Left cardiac atrium (tissue), 4 donors: ENCODE results near the gene ZNF532. TPM values are rescaled to one million over a fixed set of nuclear protein-coding genes. Genes with fewer than 3 reads are reported as not detected.
"Not testable (repeated sequence)": the region's sequence is repeated elsewhere in the genome, so short reads cannot be mapped to it uniquely, and the experiment has no call there.

Source experiments
- ATAC-seq, 2 donors: fragments of 200-7000 bp; cut with Tn5 transposase; one replicate each; pipeline ENCODE4 v1.9.1; 2020; ENCODE audit warnings: mild to moderate bottlenecking in 2 of 2, moderate library complexity in 2 of 2
- DNase-seq: peaks from one replicate; pipeline ENCODE4 v3.0.0-alpha.2; 2020
- intact Hi-C, 2 donors: fragments of 100-400 bp; cut with DNase I; formaldehyde crosslinking; loops; one replicate each; pipeline versions ENCODE4 v1.14.1 to v1.15.1; 2022 to 2023
- total RNA-seq, 2 donors: library from RNA; stranded (reverse); fragmentation: NEBNext Ultra II Directional; extraction: Animal tissue kit (Norgen Biotek cat#: 25700); gene quantifications; one replicate each; pipeline ENCODE4 v1.2.1, GENCODE V29; 2021
- donor health status: DM: no; HTN: yes; CAD: no.
- donor health status: DM: no; HTN: yes; CAD: no; lungs with severe emphysema.
- donor health status: DM: yes; HTN: yes; CAD: no.
- donor health status: Dilated cardiomyopathy.

ZNF532 gene
- total RNA-seq, 2 donors from 2014 or later = 56.8 to 57.9 TPM

- DNase-seq, ATAC-seq, intact Hi-C loops: not testable (repeated sequence)
These were observed 55.3 kb downstream of the ZNF532 start for GRCh38 chr18:58919934-58920333.

GRCh38 chr18:58922995-58923394 lies 58.3 kb downstream of the ZNF532 start:
- DNase-seq (no peak), ATAC-seq (no peak)
- intact Hi-C loops = no loop called here

- ATAC-seq (no peak), DNase-seq (no peak)
- intact Hi-C loops = no loop called here
These were observed 59.8 kb downstream of the ZNF532 start for GRCh38 chr18:58924473-58924872.

- no peak for DNase-seq
- no peak for ATAC-seq
- intact Hi-C loops = no loop called here
These were observed 63.0 kb downstream of the ZNF532 start for GRCh38 chr18:58927659-58928058.

GRCh38 chr18:58928386-58928785 lies 63.7 kb downstream of the ZNF532 start:
- no peak for DNase-seq
- ATAC-seq = peak; percentile 32 to 57
- intact Hi-C loops = no loop called here

- DNase-seq (no peak), ATAC-seq (no peak)
- intact Hi-C loops = no loop called here
These were observed 64.5 kb downstream of the ZNF532 start for GRCh38 chr18:58929206-58929605.

GRCh38 chr18:58934356-58934755 lies 69.7 kb downstream of the ZNF532 start:
- DNase-seq (no peak), ATAC-seq (no peak)
- intact Hi-C loops = no loop called here

- DNase-seq (no peak), ATAC-seq (no peak)
- intact Hi-C loops = no loop called here
These were observed 70.4 kb downstream of the ZNF532 start for GRCh38 chr18:58934933-58935577.

GRCh38 chr18:58937071-58937886 lies 72.6 kb downstream of the ZNF532 start:
- peak in 1 of 2 donors; percentile 42 for ATAC-seq
- intact Hi-C loops = no loop called here

GRCh38 chr18:58937887-58938267 lies 73.2 kb downstream of the ZNF532 start:
- DNase-seq = no peak
- intact Hi-C loops = no loop called here
- ATAC-seq = peak in 1 of 2 donors; percentile 37

More at GRCh38 chr18:58937071-58937886, 72.6 kb downstream of the ZNF532 start:
- no peak for DNase-seq

GRCh38 chr18:58941426-58942099 lies 76.9 kb downstream of the ZNF532 start:
- ATAC-seq = no peak
- intact Hi-C loops = no loop called here
- DNase-seq = no peak

GRCh38 chr18:58943896-58944295 lies 79.2 kb downstream of the ZNF532 start:
- intact Hi-C loops = no loop called here
- no peak for ATAC-seq
- DNase-seq = no peak

- ATAC-seq = no peak
These were observed 82.6 kb downstream of the ZNF532 start for GRCh38 chr18:58947136-58947732.

GRCh38 chr18:58949031-58949430 lies 84.4 kb downstream of the ZNF532 start:
- no peak for DNase-seq
- intact Hi-C loops = no loop called here
- no peak for ATAC-seq

More at GRCh38 chr18:58947136-58947732, 82.6 kb downstream of the ZNF532 start:
- no peak for DNase-seq
- intact Hi-C loops = no loop called here

GRCh38 chr18:58951986-58952702 lies 87.5 kb downstream of the ZNF532 start:
- DNase-seq (no peak), ATAC-seq (no peak)
- intact Hi-C loops = no loop called here

- intact Hi-C loops = no loop called here
- no peak for ATAC-seq
- DNase-seq = no peak
These were observed 88.2 kb downstream of the ZNF532 start for GRCh38 chr18:58952858-58953257.

GRCh38 chr18:58953627-58954026 lies 89.0 kb downstream of the ZNF532 start:
- peak; percentile 85 to 87 for ATAC-seq
- peak; percentile 60 for DNase-seq
- intact Hi-C loops = no loop called here

GRCh38 chr18:58955001-58955400 lies 90.3 kb downstream of the ZNF532 start:
- intact Hi-C loops = loop anchor here in 1 of 2 donors (5.0 kb wide), 1 partner anchor 102 kb away; no protein-coding TSS in a partner anchor
- ATAC-seq = no peak
- DNase-seq = no peak

- intact Hi-C loops = loop anchor here in 1 of 2 donors (5.0 kb wide), 1 partner anchor 102 kb away; no protein-coding TSS in a partner anchor
- peak; percentile 31 for DNase-seq
- ATAC-seq = peak; percentile 78 to 86
These were observed 91.1 kb downstream of the ZNF532 start for GRCh38 chr18:58955738-58956137.
